K562 (cell line): ENCODE results near the gene IRF2BP1. TPM values are rescaled to one million over a fixed set of nuclear protein-coding genes. Genes with fewer than 3 reads are reported as not detected.

ENCODE experiments used
- BACH1 ChIP-seq: fragments of 200-800 bp; sonication (Bioruptor generic); IDR thresholded peaks from 2 replicates; pipeline ENCODE4 v1.6.1; 2016; ENCODE audit warnings: missing genetic modification characterization, missing compliant biosample characterization
- CGGBP1 ChIP-seq: fragments of 250-450 bp; sonication (Bioruptor Pico); IDR thresholded peaks from 2 replicates; pipeline ENCODE4 v1.9.0; 2021; ENCODE audit warnings: mild to moderate bottlenecking
- CHD2 ChIP-seq: IDR thresholded peaks from 2 replicates; pipeline ENCODE4 v1.6.1; 2011; ENCODE audit warnings: low read depth, low read length
- EGR1 ChIP-seq: fragments of 450-650 bp; conservative IDR thresholded peaks from 2 replicates; pipeline ENCODE4 v1.6.1; 2017; ENCODE audit warnings: mild to moderate bottlenecking
- FOXM1 ChIP-seq, 2 experiments: fragments of 450-650 bp in 1 of 2; sonication (generic) in 1 of 2; formaldehyde crosslinking in 1 of 2; IDR thresholded peaks; 2 replicates each; pipeline versions ENCODE4 v1.6.1 to v1.9.0; 2017 to 2022; ENCODE audit warnings: low read depth in 2 of 2, mild to moderate bottlenecking in 2 of 2, missing genetic modification reagents in 1 of 2, moderate library complexity in 1 of 2
- GTF2E2 ChIP-seq: fragments of 200-800 bp; sonication (Bioruptor generic); IDR thresholded peaks from 2 replicates; pipeline ENCODE4 v1.6.1; 2016; ENCODE audit warnings: missing genetic modification characterization, missing compliant biosample characterization
- HDAC6 ChIP-seq: IDR thresholded peaks from 2 replicates; pipeline ENCODE4 v1.6.1; 2012; ENCODE audit warnings: low read depth, mild to moderate bottlenecking, control low read depth, inconsistent platforms, low read length, moderate library complexity
- HMG20A ChIP-seq: fragments of 450-650 bp; formaldehyde crosslinking; conservative IDR thresholded peaks from 2 replicates; pipeline ENCODE4 v1.4.0; 2020; ENCODE audit warnings: mild to moderate bottlenecking, mixed read lengths
- HNRNPK ChIP-seq: fragments of 200-400 bp; formaldehyde crosslinking; IDR thresholded peaks from one replicate; pipeline ENCODE4 v1.6.1; 2018; ENCODE audit warnings: mild to moderate bottlenecking, low read depth, low read length; ENCODE audit not compliant: poor library complexity, severe bottlenecking
- JUND ChIP-seq, 2 experiments: IDR thresholded peaks; 2 replicates in 1 of 2; 3 replicates in 1 of 2; pipeline ENCODE4 v1.6.1; 2011; ENCODE audit warnings: borderline replicate concordance in 2 of 2, low read depth in 2 of 2, low read length in 2 of 2, improper control_type of control experiment in 1 of 2, missing biosample characterization in 1 of 2, missing genetic modification characterization in 1 of 2, missing genetic modification reagents in 1 of 2
- MAFF ChIP-seq: IDR thresholded peaks from 2 replicates; pipeline ENCODE4 v1.6.1; 2012; ENCODE audit warnings: low read length, improper control_type of control experiment
- MED1 ChIP-seq: sonication (generic); formaldehyde crosslinking; IDR thresholded peaks from 2 replicates; pipeline ENCODE4 v1.8.1; 2023; ENCODE audit warnings: missing genetic modification reagents, borderline replicate concordance
- RAD51 ChIP-seq: fragments of 450-650 bp; IDR thresholded peaks from 2 replicates; pipeline ENCODE4 v1.7.1; 2016; ENCODE audit warnings: low read depth, mild to moderate bottlenecking, borderline replicate concordance
- SRSF9 ChIP-seq: fragments of 200-400 bp; formaldehyde crosslinking; IDR thresholded peaks from 2 replicates; pipeline ENCODE4 v1.6.1; 2017; ENCODE audit warnings: low read depth, low read length, borderline replicate concordance
- U2AF1 ChIP-seq: fragments of 200-400 bp; formaldehyde crosslinking; optimal IDR thresholded peaks from 2 replicates; pipeline ENCODE3; 2017; ENCODE audit warnings: mild to moderate bottlenecking, low read depth, low read length, moderate library complexity
- USF1 ChIP-seq: sonication (generic); formaldehyde crosslinking; IDR thresholded peaks from 2 replicates; pipeline ENCODE4 v1.9.0; 2022; ENCODE audit warnings: mild to moderate bottlenecking, missing genetic modification reagents
- ZNF316 ChIP-seq: fragments of 450-650 bp; IDR thresholded peaks from 2 replicates; pipeline ENCODE4 v1.6.1; 2016
- polyA plus RNA-seq, 8 experiments: library from polyadenylated mRNA; depleted of rRNA in 4 of 8; stranded (reverse) in 5 of 8; unstranded in 3 of 8; fragments of >200 nt; fragmentation: Nextera tagmentation in 2 of 8; fragmentation: Illumina TruSeq in 1 of 8; extraction: Ambion mirVana in 2 of 8; extraction: Trizol in 1 of 8; gene quantifications; 2 replicates each; pipeline versions ENCODE4 v1.2.1 to v1.2.3, GENCODE V29; 2011 to 2014; ENCODE audit warnings: inconsistent platforms in 1 of 8, missing spikeins in 1 of 8
- total RNA-seq, 7 experiments: library from RNA; depleted of rRNA in 6 of 7; stranded (reverse); fragments of >200 nt in 6 of 7; fragmentation: Illumina TruSeq in 2 of 7; extraction: Trizol in 2 of 7; gene quantifications; 2 replicates each; pipeline versions ENCODE4 v1.2.1 to v1.2.3, GENCODE V29; 2011 to 2021; ENCODE audit warnings: low replicate concordance in 1 of 7
- TF ChIP-seq, protein P1 (sequence below): sonication (generic); formaldehyde crosslinking; IDR thresholded peaks from 2 replicates; pipeline ENCODE4 v1.8.0; 2022; ENCODE audit warnings: missing genetic modification reagents, mild to moderate bottlenecking, moderate library complexity, borderline replicate concordance
- TF ChIP-seq, protein P2 (sequence below): fragments of 250-450 bp; sonication (Bioruptor Pico); IDR thresholded peaks from 2 replicates; pipeline ENCODE4 v1.8.0; 2021; ENCODE audit warnings: moderate library complexity, mild to moderate bottlenecking, inconsistent platforms
- TF ChIP-seq, protein P3 (sequence below): fragments of 450-650 bp; formaldehyde crosslinking; IDR thresholded peaks from 2 replicates; pipeline ENCODE4 v1.4.0; 2020; ENCODE audit warnings: mild to moderate bottlenecking, mixed read lengths
- TF ChIP-seq, protein P4 (sequence below), 2 experiments: IDR thresholded peaks; 2 replicates each; pipeline ENCODE4 v1.6.1; 2012; ENCODE audit warnings: improper control_type of control experiment in 2 of 2, low read depth in 2 of 2, low read length in 2 of 2, borderline replicate concordance in 1 of 2

IRF2BP1 gene
- total and polyA plus RNA-seq, 9 of the 15 experiments (the other 6 are each of a cell fraction or from before 2014, with no cell fraction given): 0.61 to 35.9 (median 3.5) TPM

GRCh38 chr19:45862564-45863334 is 23.2 kb downstream of the IRF2BP1 start, which contains the start of gene SYMPK (continued):
- no peak for TF ChIP-seq CGGBP1 (CRISPR knock-in tag)
- TF ChIP-seq FOXM1 (IDR thresholded peaks at IDR 0.05; ENCODE audit: low read depth): no peak
- TF ChIP-seq FOXM1 (CRISPR knock-in tag; IDR thresholded peaks at IDR 0.05; ENCODE audit: low read depth): 0 out of 2 replicates have a peak, but pooled peaks have one; percentile 11
- no peak for TF ChIP-seq MAFF
- TF ChIP-seq, protein P1, sequence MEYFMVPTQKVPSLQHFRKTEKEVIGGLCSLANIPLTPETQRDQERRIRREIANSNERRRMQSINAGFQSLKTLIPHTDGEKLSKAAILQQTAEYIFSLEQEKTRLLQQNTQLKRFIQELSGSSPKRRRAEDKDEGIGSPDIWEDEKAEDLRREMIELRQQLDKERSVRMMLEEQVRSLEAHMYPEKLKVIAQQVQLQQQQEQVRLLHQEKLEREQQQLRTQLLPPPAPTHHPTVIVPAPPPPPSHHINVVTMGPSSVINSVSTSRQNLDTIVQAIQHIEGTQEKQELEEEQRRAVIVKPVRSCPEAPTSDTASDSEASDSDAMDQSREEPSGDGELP (CRISPR knock-in tag): peak; percentile 74
- TF ChIP-seq MED1 (CRISPR knock-in tag): no peak
- TF ChIP-seq, protein P2, sequence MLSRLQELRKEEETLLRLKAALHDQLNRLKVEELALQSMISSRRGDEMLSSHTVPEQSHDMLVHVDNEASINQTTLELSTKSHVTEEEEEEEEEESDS (CRISPR knock-in tag): no peak
- 0 out of 2 replicates have a peak, but pooled peaks have one; percentile 66 for TF ChIP-seq GTF2E2 (tag)
- TF ChIP-seq SRSF9: no peak
- no peak for TF ChIP-seq U2AF1
- TF ChIP-seq, protein P3, sequence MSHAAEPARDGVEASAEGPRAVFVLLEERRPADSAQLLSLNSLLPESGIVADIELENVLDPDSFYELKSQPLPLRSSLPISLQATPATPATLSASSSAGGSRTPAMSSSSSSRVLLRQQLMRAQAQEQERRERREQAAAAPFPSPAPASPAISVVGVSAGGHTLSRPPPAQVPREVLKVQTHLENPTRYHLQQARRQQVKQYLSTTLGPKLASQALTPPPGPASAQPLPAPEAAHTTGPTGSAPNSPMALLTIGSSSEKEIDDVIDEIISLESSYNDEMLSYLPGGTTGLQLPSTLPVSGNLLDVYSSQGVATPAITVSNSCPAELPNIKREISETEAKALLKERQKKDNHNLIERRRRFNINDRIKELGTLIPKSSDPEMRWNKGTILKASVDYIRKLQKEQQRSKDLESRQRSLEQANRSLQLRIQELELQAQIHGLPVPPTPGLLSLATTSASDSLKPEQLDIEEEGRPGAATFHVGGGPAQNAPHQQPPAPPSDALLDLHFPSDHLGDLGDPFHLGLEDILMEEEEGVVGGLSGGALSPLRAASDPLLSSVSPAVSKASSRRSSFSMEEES (CRISPR knock-in tag): peak; percentile 71
- TF ChIP-seq HMG20A (CRISPR knock-in tag): no peak
- no peak for TF ChIP-seq HNRNPK
- no peak for TF ChIP-seq HDAC6
- no peak for TF ChIP-seq BACH1 (tag)
- peak; percentile 49; the same call in 1 of the 2 replicates for TF ChIP-seq USF1 (CRISPR knock-in tag)
- TF ChIP-seq RAD51: peak; percentile 70; the same call in 1 of the 2 replicates
- peak; percentile 56 for TF ChIP-seq CHD2
- TF ChIP-seq EGR1: peak; percentile 79
- TF ChIP-seq ZNF316: no peak
- peak; percentile 57 for TF ChIP-seq JUND (IDR thresholded peaks at IDR 0.05; ENCODE audit: borderline replicate concordance, low read depth, low read length)
- no peak for TF ChIP-seq JUND (tag; IDR thresholded peaks at IDR 0.05; ENCODE audit: borderline replicate concordance, low read depth, low read length)
- TF ChIP-seq, protein P4, sequence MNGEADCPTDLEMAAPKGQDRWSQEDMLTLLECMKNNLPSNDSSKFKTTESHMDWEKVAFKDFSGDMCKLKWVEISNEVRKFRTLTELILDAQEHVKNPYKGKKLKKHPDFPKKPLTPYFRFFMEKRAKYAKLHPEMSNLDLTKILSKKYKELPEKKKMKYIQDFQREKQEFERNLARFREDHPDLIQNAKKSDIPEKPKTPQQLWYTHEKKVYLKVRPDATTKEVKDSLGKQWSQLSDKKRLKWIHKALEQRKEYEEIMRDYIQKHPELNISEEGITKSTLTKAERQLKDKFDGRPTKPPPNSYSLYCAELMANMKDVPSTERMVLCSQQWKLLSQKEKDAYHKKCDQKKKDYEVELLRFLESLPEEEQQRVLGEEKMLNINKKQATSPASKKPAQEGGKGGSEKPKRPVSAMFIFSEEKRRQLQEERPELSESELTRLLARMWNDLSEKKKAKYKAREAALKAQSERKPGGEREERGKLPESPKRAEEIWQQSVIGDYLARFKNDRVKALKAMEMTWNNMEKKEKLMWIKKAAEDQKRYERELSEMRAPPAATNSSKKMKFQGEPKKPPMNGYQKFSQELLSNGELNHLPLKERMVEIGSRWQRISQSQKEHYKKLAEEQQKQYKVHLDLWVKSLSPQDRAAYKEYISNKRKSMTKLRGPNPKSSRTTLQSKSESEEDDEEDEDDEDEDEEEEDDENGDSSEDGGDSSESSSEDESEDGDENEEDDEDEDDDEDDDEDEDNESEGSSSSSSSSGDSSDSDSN (IDR thresholded peaks at IDR 0.05; ENCODE audit: borderline replicate concordance in 1 of 2, low read depth in 2 of 2, low read length in 2 of 2): no peak
